Retinal pigment epithelial cell (primary cell): ENCODE measurements around the gene CHD5.

Experiments
- DNase-seq: peaks from one replicate; pipeline ENCODE4 v3.0.0-alpha.2; 2010; ENCODE audit warnings: low read depth
- H3K4me3 ChIP-seq: 2 replicates; pipeline ENCODE4 v1.5.1; 2011; ENCODE audit warnings: mild to moderate bottlenecking, low read length, control low read depth, moderate library complexity
- CTCF ChIP-seq: conservative IDR thresholded peaks from 2 replicates; pipeline ENCODE4 v1.5.1; 2011; ENCODE audit warnings: low read depth, low read length, control low read depth, inconsistent platforms

CHD5 gene

GRCh38 chr1:6208723-6209660, 28.9 kb upstream of the CHD5 start:
- no peak for DNase-seq
- TF ChIP-seq CTCF, result peak; percentile 46

GRCh38 chr1:6207921-6208320, 27.8 kb upstream of the CHD5 start:
- TF ChIP-seq CTCF, result no peak
- no peak overlapping the region for H3K4me3 ChIP-seq
- no peak for DNase-seq

More at GRCh38 chr1:6208723-6209660, 28.9 kb upstream of the CHD5 start:
- peak overlapping the region; percentile 27 for H3K4me3 ChIP-seq

GRCh38 chr1:6207075-6207885, 27.2 kb upstream of the CHD5 start:
- no peak for TF ChIP-seq CTCF
- DNase-seq, result no peak
- H3K4me3 ChIP-seq, result peak overlapping the region; percentile 66

GRCh38 chr1:6206520-6206855, 26.4 kb upstream of the CHD5 start:
- H3K4me3 ChIP-seq, result peak overlapping the region; percentile 66
- no peak for DNase-seq
- no peak for TF ChIP-seq CTCF

- H3K4me3 ChIP-seq, result peak within 1 kb of the TSS; percentile 66
- peak; percentile 1 for TF ChIP-seq CTCF
- peak; percentile 44 for DNase-seq
Observed at GRCh38 chr1:6205849-6206519, 25.9 kb upstream of the CHD5 start, which contains the start of gene RNF207. RNF207 (plus strand) TSS chr1:6206119; CDS start chr1:6206536, 417 bp downstream.

- no peak for DNase-seq
- no peak overlapping the region for H3K4me3 ChIP-seq
- no peak for TF ChIP-seq CTCF
Observed at GRCh38 chr1:6202256-6202655, 22.1 kb upstream of the CHD5 start.
